Measurements from ENCODE around the gene GTPBP4.

GRCh38 chr10:963186-963585 lies 25.0 kb upstream of the GTPBP4 start:
- TF ChIP-seq ZSCAN20 (CRISPR knock-in tag; IDR thresholded peaks at IDR 0.05) (no peak), MAZ (IDR thresholded peaks at IDR 0.05; ENCODE audit: borderline replicate concordance, low read depth, low read length) (no peak), CBX2 (IDR thresholded peaks at IDR 0.05; ENCODE audit: borderline replicate concordance, low read depth) (no peak), KDM1A (IDR thresholded peaks at IDR 0.05; ENCODE audit: low read depth) (no peak), PBX3 (IDR thresholded peaks at IDR 0.05) (no peak), TP53 (CRISPR knock-in tag; IDR thresholded peaks at IDR 0.05) (no peak), CTCF (IDR thresholded peaks at IDR 0.05) (no peak), HDAC2 (IDR thresholded peaks at IDR 0.05) (no peak), KDM5A (IDR thresholded peaks at IDR 0.05) (no peak), REST (IDR thresholded peaks at IDR 0.05) (no peak), EHMT2 (IDR thresholded peaks at IDR 0.05; ENCODE audit: low read depth) (no peak), POLR2A (IDR thresholded peaks at IDR 0.05; ENCODE audit: low read length) (no peak), GATA3 (IDR thresholded peaks at IDR 0.05; ENCODE audit: borderline replicate concordance) (no peak), BHLHE40 (IDR thresholded peaks at IDR 0.05; ENCODE audit: low read depth, low read length) (no peak)
